GM12892 (cell line): ENCODE measurements around the gene KRTAP20-3.

Experiments used
- POLR2A ChIP-seq: IDR thresholded peaks from 2 replicates; pipeline ENCODE4 v1.6.1; 2011; ENCODE audit warnings: low read depth, low read length, control low read depth
- TAF1 ChIP-seq: IDR thresholded peaks from 2 replicates; pipeline ENCODE4 v1.6.1; 2011; ENCODE audit warnings: low read depth, mild to moderate bottlenecking, control low read depth, low read length, borderline replicate concordance

DNA sequence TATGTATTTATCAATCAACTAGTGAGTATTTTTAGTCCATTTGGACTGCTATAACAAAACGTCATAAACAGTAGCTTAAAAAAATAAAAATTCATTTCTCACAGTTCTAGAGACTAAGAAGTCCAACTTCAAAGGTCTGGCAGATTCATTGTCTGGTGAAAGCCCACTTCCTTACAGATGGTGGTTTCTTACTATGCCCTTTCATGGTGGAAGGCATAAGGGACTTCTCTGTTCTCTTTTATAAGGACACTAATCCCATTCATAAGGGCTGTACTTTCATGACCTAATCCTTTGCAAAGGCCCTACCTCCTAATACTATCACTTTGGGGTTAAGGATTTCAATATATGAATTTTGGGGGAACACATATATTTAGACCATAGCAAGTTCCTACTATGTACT is 37.9 kb downstream of the KRTAP20-3 start:
- TF ChIP-seq TAF1 (no peak), POLR2A (no peak)
